ENCODE data around the gene FAM184B. TPM values are rescaled to one million over a fixed set of nuclear protein-coding genes. Genes with fewer than 3 reads are reported as not detected.
"Not testable (repeated sequence)": the region's sequence is repeated elsewhere in the genome, so short reads cannot be mapped to it uniquely, and the experiment has no call there.

Gene FAM184B
- total RNA-seq, 1 donor from 2014 or later, result 0.17 TPM

DNA sequence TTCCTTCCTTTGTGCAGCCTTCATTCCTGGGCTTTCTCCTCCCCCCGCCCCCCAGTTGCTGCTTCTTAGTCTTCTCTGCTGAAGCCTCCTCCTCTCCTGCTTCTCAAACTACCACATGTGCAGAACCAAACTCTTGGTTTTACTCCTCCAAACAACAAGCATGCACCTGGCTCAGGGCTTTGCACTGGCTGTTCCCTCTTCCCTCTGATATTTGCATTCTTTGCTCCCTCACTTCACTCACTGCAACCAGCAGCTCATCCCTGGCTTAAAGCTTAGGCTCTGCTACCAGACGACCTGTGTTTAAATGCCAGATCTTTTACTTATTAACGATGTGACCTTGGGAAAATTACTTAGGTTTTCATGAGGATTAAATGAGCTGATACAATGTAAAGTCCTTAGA, 115.6 kb downstream of the FAM184B start:
- Mint-ChIP-seq H3K27ac (no peak overlapping the region), H3K4me1 (ENCODE audit: low read depth) (no peaks in the 10 kb centered on the region), H3K9me3 (ENCODE audit: low read depth) (no peaks in the 10 kb centered on the region), H3K36me3 (ENCODE audit: insufficient read depth) (no peaks in the 10 kb centered on the region), H3K4me3 (ENCODE audit: low read depth) (no peak overlapping the region), H3K27me3 (no peaks in the 10 kb centered on the region)
- TF ChIP-seq, protein P1, sequence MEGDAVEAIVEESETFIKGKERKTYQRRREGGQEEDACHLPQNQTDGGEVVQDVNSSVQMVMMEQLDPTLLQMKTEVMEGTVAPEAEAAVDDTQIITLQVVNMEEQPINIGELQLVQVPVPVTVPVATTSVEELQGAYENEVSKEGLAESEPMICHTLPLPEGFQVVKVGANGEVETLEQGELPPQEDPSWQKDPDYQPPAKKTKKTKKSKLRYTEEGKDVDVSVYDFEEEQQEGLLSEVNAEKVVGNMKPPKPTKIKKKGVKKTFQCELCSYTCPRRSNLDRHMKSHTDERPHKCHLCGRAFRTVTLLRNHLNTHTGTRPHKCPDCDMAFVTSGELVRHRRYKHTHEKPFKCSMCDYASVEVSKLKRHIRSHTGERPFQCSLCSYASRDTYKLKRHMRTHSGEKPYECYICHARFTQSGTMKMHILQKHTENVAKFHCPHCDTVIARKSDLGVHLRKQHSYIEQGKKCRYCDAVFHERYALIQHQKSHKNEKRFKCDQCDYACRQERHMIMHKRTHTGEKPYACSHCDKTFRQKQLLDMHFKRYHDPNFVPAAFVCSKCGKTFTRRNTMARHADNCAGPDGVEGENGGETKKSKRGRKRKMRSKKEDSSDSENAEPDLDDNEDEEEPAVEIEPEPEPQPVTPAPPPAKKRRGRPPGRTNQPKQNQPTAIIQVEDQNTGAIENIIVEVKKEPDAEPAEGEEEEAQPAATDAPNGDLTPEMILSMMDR (IDR thresholded peaks at IDR 0.05; ENCODE audit: unreplicated experiment), result no peak
- DNase-seq (ENCODE audit: low spot score, unreplicated experiment), result no peak

GRCh38 chr4:17665346-17665745, 116.1 kb downstream of the FAM184B start:
- H3K27me3 Mint-ChIP-seq, result no peaks in the 10 kb centered on the region
- DNase-seq (ENCODE audit: low spot score, unreplicated experiment), result no peak
- TF ChIP-seq, protein P1 (IDR thresholded peaks at IDR 0.05; ENCODE audit: unreplicated experiment), result no peak
- no peak overlapping the region for H3K4me3 Mint-ChIP-seq (ENCODE audit: low read depth)
- H3K27ac Mint-ChIP-seq, result no peak overlapping the region
- no peaks in the 10 kb centered on the region for H3K36me3 Mint-ChIP-seq (ENCODE audit: insufficient read depth)
- no peaks in the 10 kb centered on the region for H3K9me3 Mint-ChIP-seq (ENCODE audit: low read depth)
- no peaks in the 10 kb centered on the region for H3K4me1 Mint-ChIP-seq (ENCODE audit: low read depth)

- H3K9me3 Mint-ChIP-seq (ENCODE audit: low read depth), result no peaks in the 10 kb centered on the region
- no peak overlapping the region for H3K27ac Mint-ChIP-seq
- no peaks in the 10 kb centered on the region for H3K27me3 Mint-ChIP-seq
- H3K4me1 Mint-ChIP-seq (ENCODE audit: low read depth), result no peaks in the 10 kb centered on the region
- no peak for DNase-seq (ENCODE audit: low spot score, unreplicated experiment)
- H3K36me3 Mint-ChIP-seq (ENCODE audit: insufficient read depth), result no peaks in the 10 kb centered on the region
- TF ChIP-seq, protein P1 (IDR thresholded peaks at IDR 0.05; ENCODE audit: unreplicated experiment), result no peak
- no peak overlapping the region for H3K4me3 Mint-ChIP-seq (ENCODE audit: low read depth)
These were observed 116.7 kb downstream of the FAM184B start for GRCh38 chr4:17664755-17665154.

DNA sequence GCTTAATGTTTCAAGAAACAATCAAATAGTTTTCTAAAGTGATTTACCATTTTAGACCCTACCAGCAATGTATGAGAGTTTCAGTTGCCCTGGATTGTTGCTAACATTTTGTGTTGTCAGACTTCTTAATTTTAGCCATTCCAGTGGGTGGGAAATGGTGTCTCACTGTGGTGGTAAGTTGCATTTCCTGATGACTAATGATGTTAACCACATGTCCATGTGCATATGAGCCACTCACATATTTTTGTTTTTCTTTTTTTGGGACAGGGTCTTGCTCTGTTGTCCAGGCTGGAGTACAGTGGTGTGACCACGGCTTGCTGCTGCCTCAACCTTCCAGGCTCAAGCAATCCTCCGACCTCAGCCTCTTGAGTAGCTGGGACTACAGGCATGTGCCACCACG, 118.7 kb downstream of the FAM184B start:
- TF ChIP-seq, protein P1 (IDR thresholded peaks at IDR 0.05; ENCODE audit: unreplicated experiment), result no peak
- Mint-ChIP-seq H3K27me3 (no peaks in the 10 kb centered on the region), H3K27ac (no peak overlapping the region), H3K4me3 (ENCODE audit: low read depth) (no peak overlapping the region), H3K4me1 (ENCODE audit: low read depth) (no peaks in the 10 kb centered on the region), H3K9me3 (ENCODE audit: low read depth) (no peaks in the 10 kb centered on the region), H3K36me3 (ENCODE audit: insufficient read depth) (no peaks in the 10 kb centered on the region)
- DNase-seq (ENCODE audit: low spot score, unreplicated experiment), result no peak

- not testable (repeated sequence) for H3K9me3 Mint-ChIP-seq (ENCODE audit: low read depth); H3K4me1 Mint-ChIP-seq (ENCODE audit: low read depth); H3K27ac Mint-ChIP-seq; H3K27me3 Mint-ChIP-seq; H3K4me3 Mint-ChIP-seq (ENCODE audit: low read depth); H3K36me3 Mint-ChIP-seq (ENCODE audit: insufficient read depth); DNase-seq (ENCODE audit: low spot score, unreplicated experiment)
These were observed 122.2 kb downstream of the FAM184B start for GRCh38 chr4:17659196-17659595.

GRCh38 chr4:17657849-17658248, 123.6 kb downstream of the FAM184B start:
- Mint-ChIP-seq H3K36me3 (ENCODE audit: insufficient read depth) (no peaks in the 10 kb centered on the region), H3K4me3 (ENCODE audit: low read depth) (no peak overlapping the region), H3K27me3 (peaks cover 4% of the 10 kb centered on the region), H3K9me3 (ENCODE audit: low read depth) (no peaks in the 10 kb centered on the region), H3K27ac (no peak overlapping the region), H3K4me1 (ENCODE audit: low read depth) (no peaks in the 10 kb centered on the region)
- TF ChIP-seq, protein P1 (IDR thresholded peaks at IDR 0.05; ENCODE audit: unreplicated experiment), result no peak
- DNase-seq (ENCODE audit: low spot score, unreplicated experiment), result no peak

Data from progenitor cell of endocrine pancreas (in vitro differentiated cells).